Pancreas (tissue), 10 donors: ENCODE data around the gene SLC49A4. TPM values are rescaled to one million over a fixed set of nuclear protein-coding genes. Genes with fewer than 3 reads are reported as not detected.

ENCODE experiments used
- ATAC-seq, 4 donors: fragments of 200-7000 bp; cut with Tn5 transposase; one replicate each; pipeline versions ENCODE4 v1.8.0 to v1.9.1; 2020; ENCODE audit warnings: mild to moderate bottlenecking in 4 of 4, moderate library complexity in 4 of 4
- DNase-seq, 6 donors: peaks; one replicate each; pipeline ENCODE4 v3.0.0-alpha.2; 2020
- FAIRE-seq: peaks from 2 replicates; lab custom pipeline; 2012; peaks lifted over from hg19 to GRCh38; lab: Jason Lieb, UNC
- H3K27ac ChIP-seq, 4 donors: fragments of 200-600 bp; sonication (generic); 1 replicate in 3 of 4; 2 replicates in 1 of 4; pipeline versions ENCODE4 v1.5.0 to v1.8.0; 2020
- H3K27me3 ChIP-seq, 4 donors: fragments of 200-600 bp; one replicate each; pipeline ENCODE4 v1.8.0; 2021
- H3K36me3 ChIP-seq, 3 donors: fragments of 200-600 bp; sonication (generic) in 1 of 3; one replicate each; pipeline versions ENCODE4 v1.5.0 to v1.8.0; 2020 to 2021
- H3K4me1 ChIP-seq, 3 donors: fragments of 200-600 bp; one replicate each; pipeline ENCODE4 v1.8.0; 2021
- H3K4me3 ChIP-seq, 4 donors: fragments of 200-600 bp; sonication (generic) in 2 of 4; one replicate each; pipeline versions ENCODE4 v1.5.0 to v1.8.0; 2020 to 2021
- H3K9me3 ChIP-seq, 4 donors: fragments of 200-600 bp; one replicate each; pipeline ENCODE4 v1.8.0; 2021
- WGBS, 2 donors: extraction: QIAGEN DNeasy Blood & Tissue Kit; methylation state at CpG; one replicate each; pipeline ENCODE4 v1.1.7; 2013; 5-methylcytosine and 5-hydroxymethylcytosine counted together
- intact Hi-C, 3 donors: fragments of 100-400 bp; cut with DNase I; formaldehyde crosslinking; loops; one replicate each; pipeline versions ENCODE4 v1.11.1 to v1.14.2; 2022
- polyA plus RNA-seq, 2 donors: library from polyadenylated mRNA; stranded (reverse); fragments of 200-250 nt; gene quantifications; one replicate each; pipeline ENCODE4 v1.2.3, GENCODE V29; 2013
- total RNA-seq, 6 donors: library from RNA; stranded (reverse); fragmentation: NEBNext Ultra II Directional in 4 of 6; extraction: Animal tissue kit (Norgen Biotek cat#: 25700) in 4 of 6; gene quantifications; one replicate each; pipeline versions ENCODE4 v1.2.1 to v1.2.4, GENCODE V29; 2021 to 2023
- TF ChIP-seq, protein P1 (sequence below), 4 donors: fragments of 200-600 bp; sonication (generic) in 3 of 4; IDR thresholded peaks; one replicate each; pipeline versions ENCODE4 v1.5.0 to v1.8.0; 2021; ENCODE audit warnings: antibody characterized with exemption in 4 of 4
- donor health status: healthy with polysubstance abuse.
- donor health status: DM: no; HTN: no; CAD: no; lungs with moderate emphysema.
- donor health status: DM: no; HTN: no; CAD: no.
- donor health status: control.
- donor health status: control.
- donor health status: Bipolar disorder and iron deficiency.
- donor health status: DM: yes; HTN: yes; CAD: no.
- donor health status: DM: no; HTN: no; CAD: no.
- donor health status: DM: no; HTN: no; CAD: no.
- donor health status: DM: yes; HTN: yes; CAD: no.

Gene SLC49A4
- total and polyA plus RNA-seq, 8 donors: 3.4 to 13.7 (median 10.9) TPM

DNA sequence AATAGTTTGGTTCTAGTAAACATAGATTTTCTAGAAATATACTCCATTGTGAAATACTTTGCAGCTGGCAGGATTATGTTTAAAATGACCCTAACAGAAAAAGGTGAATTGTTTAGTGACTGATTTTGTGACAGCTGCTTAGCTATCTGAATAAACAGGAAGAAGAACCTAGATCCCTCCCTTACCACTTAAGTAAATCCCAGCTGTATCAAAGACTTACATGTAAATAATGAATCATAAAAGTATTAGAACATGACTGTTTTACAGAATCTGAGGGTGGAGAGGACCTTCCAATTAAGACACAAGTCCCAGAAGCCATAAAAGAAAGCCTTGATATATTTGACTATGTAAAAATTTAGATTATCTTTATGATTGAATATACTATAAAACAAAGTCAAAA, 15.9 kb downstream of the SLC49A4 start:
- no peak overlapping the region for H3K27ac ChIP-seq
- H3K4me3 ChIP-seq: no peak overlapping the region
- ATAC-seq (no peak), DNase-seq (no peak), FAIRE-seq (no peak)
- peaks cover 0 to 6% (median 0%) of the 10 kb centered on the region in 3 donors for H3K36me3 ChIP-seq
- no peaks in the 10 kb centered on the region for H3K27me3 ChIP-seq
- H3K9me3 ChIP-seq: no peaks in the 10 kb centered on the region
- intact Hi-C loops: no loop called here
- no peaks in the 10 kb centered on the region for H3K4me1 ChIP-seq
- TF ChIP-seq, protein P1, sequence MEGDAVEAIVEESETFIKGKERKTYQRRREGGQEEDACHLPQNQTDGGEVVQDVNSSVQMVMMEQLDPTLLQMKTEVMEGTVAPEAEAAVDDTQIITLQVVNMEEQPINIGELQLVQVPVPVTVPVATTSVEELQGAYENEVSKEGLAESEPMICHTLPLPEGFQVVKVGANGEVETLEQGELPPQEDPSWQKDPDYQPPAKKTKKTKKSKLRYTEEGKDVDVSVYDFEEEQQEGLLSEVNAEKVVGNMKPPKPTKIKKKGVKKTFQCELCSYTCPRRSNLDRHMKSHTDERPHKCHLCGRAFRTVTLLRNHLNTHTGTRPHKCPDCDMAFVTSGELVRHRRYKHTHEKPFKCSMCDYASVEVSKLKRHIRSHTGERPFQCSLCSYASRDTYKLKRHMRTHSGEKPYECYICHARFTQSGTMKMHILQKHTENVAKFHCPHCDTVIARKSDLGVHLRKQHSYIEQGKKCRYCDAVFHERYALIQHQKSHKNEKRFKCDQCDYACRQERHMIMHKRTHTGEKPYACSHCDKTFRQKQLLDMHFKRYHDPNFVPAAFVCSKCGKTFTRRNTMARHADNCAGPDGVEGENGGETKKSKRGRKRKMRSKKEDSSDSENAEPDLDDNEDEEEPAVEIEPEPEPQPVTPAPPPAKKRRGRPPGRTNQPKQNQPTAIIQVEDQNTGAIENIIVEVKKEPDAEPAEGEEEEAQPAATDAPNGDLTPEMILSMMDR (IDR thresholded peaks at IDR 0.05): no peak

DNA sequence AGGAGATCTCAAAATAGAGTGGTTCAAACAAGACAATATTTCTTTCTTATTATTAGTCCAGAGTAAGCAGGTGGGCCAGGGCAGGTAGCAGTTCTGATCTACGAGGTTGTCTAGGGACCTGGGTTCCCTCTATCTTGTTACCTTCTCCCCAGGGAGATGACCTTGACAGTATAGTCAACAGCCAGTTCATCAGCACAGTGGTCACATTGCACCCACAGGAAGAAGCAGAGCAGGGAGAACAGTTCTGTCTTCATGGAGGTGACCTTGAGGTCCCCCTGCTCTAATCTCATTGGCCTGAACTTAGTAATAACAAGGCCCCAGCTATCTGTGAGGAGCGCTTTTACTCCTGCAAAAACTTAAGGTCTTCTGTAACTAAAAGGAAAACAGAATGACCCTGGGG, 21.7 kb downstream of the SLC49A4 start:
- Histone ChIP-seq H3K27ac (no peak overlapping the region), H3K9me3 (no peaks in the 10 kb centered on the region), H3K4me3 (no peak overlapping the region), H3K27me3 (no peaks in the 10 kb centered on the region), H3K36me3 (peaks cover 0 to 5% (median 0%) of the 10 kb centered on the region in 3 donors), H3K4me1 (no peaks in the 10 kb centered on the region)
- FAIRE-seq (no peak), ATAC-seq (no peak), DNase-seq (no peak)
- intact Hi-C loops: no loop called here
- WGBS, 2 donors: 59 to 65% methylated on average over 2 of the region's 2 CpGs
- TF ChIP-seq, protein P1 (IDR thresholded peaks at IDR 0.05): no peak

DNA sequence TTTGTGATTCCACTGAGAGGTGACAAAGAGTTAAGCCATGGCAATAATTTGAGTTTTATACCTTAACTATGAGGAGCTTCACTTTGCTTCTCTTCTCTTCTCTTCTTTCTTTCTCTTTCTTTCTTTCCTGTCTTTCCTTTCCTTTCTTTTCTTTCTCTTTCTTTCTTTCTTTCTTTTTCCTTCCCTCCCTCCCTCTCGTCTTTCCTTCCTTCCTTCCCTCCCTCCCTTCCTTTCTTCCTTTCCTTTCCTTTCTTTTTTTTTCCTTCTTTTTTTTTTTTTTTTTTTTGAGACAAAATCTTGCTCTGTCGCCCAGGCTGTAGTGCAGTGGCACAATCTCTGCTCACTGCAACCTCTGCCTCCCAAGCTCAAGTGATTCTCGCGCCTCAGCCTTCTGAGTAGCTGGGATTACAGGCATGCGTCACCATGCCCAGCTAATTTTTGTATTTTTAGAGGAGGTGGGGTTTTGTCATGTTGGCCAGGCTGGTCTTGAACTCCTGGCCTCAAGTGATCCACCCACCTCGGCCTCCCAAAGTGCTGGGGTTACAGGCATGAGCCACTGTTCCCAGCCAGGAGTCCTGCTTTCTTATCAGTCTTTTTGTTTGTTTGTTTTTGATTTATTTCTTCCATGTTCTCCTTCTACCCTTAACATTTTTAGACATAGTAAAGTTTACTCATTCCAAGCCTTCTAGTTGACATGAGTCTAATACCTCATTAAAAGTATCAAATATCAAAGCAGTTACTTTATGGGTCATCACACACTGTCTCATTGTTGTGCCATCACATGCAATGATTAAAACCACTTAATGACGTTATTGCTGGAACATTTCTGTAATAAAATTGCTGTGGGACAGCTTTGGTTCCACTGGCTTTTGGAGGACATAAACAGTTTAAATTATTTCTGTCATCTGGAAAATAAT, 29.9 kb downstream of the SLC49A4 start:
- TF ChIP-seq, protein P1 (IDR thresholded peaks at IDR 0.05): no peak
- no peak for DNase-seq

DNA sequence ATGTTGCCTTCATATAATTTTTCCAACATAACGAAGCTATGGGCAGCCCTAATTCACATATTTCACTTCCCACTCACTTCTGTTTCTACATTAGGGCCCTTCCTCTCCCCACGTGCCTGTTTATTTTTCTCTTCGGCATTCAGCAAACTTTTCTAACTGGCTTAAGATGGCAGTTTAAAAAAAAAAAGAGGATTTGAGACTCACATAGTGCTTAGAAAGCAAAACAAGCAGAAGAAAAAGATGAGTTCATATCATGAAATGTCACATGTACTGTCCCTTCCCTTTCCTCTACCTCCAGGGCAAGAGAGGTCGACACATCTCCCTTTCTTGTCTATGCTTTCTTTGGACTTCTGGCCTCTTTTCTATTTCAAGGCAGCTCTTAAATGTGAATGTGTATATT, 30.6 kb downstream of the SLC49A4 start:
- Histone ChIP-seq H3K27ac (no peak overlapping the region), H3K9me3 (no peaks in the 10 kb centered on the region), H3K27me3 (no peaks in the 10 kb centered on the region), H3K4me1 (no peaks in the 10 kb centered on the region), H3K4me3 (no peak overlapping the region), H3K36me3 (peaks cover 0 to 22% (median 0%) of the 10 kb centered on the region in 3 donors)
- ATAC-seq: peak in 2 of 4 donors; percentile 49 to 60
- no peak for FAIRE-seq
- TF ChIP-seq, protein P1 (IDR thresholded peaks at IDR 0.05): no peak
- 83 to 88% methylated on average over 4 of the region's 4 CpGs for WGBS, 2 donors
- no peak for DNase-seq
- intact Hi-C loops: no loop called here

More for the DNA sequence above, 29.9 kb downstream of the SLC49A4 start:
- intact Hi-C loops: no loop called here
- Histone ChIP-seq H3K4me3 (no peak overlapping the region), H3K36me3 (peaks cover 0 to 22% (median 0%) of the 10 kb centered on the region in 3 donors), H3K27ac (no peak overlapping the region), H3K9me3 (no peaks in the 10 kb centered on the region), H3K27me3 (no peaks in the 10 kb centered on the region), H3K4me1 (no peaks in the 10 kb centered on the region)
- WGBS, 2 donors: 88 to 91% methylated on average over 7 of the region's 7 CpGs
- FAIRE-seq (no peak), ATAC-seq (no peak)

DNA sequence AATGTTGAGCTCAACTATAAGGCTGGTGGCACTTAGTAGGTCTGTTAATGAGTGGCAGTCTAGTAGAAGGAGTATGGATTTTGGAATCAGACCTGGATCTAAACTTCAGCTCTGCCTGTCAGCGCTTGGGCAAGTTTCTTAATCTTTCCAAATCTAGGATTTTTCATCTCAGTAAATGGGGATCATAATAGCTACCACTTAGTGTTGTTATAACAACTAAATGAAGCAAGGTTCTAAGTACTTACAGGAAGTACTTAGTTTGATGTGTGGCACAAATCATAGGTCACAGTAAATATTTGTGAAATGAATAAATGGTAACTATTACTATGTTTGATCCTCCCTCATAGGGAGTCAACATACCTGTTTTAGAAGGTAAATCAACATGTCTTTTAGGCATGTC, 31.4 kb downstream of the SLC49A4 start:
- DNase-seq: no peak
- ATAC-seq: peak in 1 of 4 donors; percentile 67
- 94 to 95% methylated on average over 1 of the region's 1 CpG for WGBS, 2 donors
- intact Hi-C loops: no loop called here
- TF ChIP-seq, protein P1 (IDR thresholded peaks at IDR 0.05): no peak
- H3K36me3 ChIP-seq: peaks cover 0 to 22% (median 0%) of the 10 kb centered on the region in 3 donors
- no peak for FAIRE-seq
- H3K27ac ChIP-seq: no peak overlapping the region
- no peaks in the 10 kb centered on the region for H3K27me3 ChIP-seq
- H3K4me3 ChIP-seq: no peak overlapping the region
- no peaks in the 10 kb centered on the region for H3K4me1 ChIP-seq
- no peaks in the 10 kb centered on the region for H3K9me3 ChIP-seq
